Stimulated activated naive CD4-positive, alpha-beta T cell (primary cell): ENCODE measurements around the gene HIP1.
"Not testable (repeated sequence)": the region's sequence is repeated elsewhere in the genome, so short reads cannot be mapped to it uniquely, and the experiment has no call there.

ENCODE experiments used
- DNase-seq, 6 experiments: peaks; one replicate each; lab custom pipeline; 2025; lab: John Stamatoyannopoulos, UW

Gene HIP1

DNA sequence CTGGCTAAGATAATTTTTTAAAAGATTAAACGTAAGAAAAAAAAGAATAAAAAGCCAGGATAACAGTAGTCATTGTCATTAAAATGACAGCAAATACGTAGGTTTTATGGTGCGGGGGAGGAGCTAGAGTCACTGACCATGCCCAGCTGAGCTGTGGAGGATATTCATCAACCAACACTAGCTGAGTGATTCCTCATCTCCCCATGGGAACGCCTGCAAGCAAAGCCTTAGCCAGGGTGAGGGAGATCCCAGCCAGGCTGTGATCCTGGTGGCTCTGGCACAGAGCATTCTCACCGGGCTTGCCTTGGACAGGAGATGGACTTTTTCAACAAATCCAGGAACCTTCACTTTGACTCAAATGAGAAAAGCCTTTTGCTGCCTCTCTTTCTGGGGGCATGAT is 94.2 kb downstream of the HIP1 start:
- no peak for DNase-seq

DNA sequence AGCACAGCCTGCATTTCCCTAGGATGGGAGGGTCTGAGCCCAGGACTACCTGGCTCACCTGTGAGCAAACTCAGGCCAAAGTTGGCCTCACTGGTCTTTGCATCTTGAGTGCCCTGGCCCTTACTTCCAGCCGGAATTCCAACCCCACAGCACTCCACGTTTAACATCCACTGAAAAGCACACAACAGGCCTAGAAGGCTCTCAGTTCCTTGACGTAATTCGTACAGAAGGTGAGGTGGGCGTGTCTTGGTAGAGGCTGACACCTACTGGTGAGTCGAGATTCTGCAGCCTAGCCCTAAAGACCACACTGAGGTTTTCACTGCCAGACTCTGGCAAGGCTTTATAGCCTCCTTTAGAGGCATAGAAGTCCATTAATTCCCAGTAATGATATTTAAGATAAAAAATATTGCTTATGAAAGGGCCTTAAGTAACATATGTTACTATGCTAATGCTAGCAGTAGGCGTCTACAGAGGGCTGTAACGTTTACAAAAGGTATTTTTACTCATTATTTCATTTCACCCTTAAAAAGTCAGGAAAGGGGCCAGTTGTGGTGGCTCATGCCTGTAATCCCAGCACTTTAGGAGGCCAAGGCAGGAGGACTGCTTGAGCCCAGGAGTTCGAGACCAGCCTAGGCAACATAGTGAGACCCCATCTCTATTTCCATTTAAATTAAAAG is 95.8 kb downstream of the HIP1 start:
- DNase-seq: peak; percentile 45 to 74 (median 53)

DNA sequence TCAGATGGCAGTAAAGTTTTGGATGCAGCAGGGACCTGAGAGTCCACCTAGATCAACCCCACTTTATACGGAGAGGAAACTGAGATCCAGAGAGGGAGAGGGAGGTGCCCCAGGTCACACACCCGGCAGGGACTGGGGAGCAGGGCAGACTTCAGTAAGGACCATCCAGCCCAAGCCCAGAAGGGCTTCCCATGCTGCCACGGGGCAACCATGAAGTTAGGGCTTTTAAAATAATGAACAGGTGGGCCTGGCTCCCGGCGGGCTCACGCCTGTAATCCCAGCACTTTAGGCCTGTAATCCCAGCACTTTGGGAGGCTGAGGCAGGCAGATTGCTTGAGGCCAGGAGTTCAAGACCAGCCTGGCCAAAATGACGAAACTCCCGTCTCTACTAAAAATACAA is 98.5 kb downstream of the HIP1 start:
- DNase-seq: no peak

DNA sequence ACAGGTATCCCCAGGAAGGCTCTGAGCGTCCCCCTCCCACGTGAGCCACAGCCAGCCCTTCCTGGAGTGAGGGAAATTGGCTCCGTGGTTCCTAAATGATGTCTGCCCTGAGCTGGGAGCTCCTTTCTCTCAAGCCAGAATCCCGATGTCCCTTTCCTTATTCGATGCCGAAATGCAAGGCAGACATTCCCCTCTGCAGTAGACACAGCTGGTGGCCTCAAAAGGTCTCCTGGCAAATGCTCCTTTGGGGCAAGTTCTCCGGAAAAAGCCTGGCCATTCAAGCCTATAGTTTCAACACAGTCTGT is 98.9 kb downstream of the HIP1 start:
- DNase-seq: no peak

DNA sequence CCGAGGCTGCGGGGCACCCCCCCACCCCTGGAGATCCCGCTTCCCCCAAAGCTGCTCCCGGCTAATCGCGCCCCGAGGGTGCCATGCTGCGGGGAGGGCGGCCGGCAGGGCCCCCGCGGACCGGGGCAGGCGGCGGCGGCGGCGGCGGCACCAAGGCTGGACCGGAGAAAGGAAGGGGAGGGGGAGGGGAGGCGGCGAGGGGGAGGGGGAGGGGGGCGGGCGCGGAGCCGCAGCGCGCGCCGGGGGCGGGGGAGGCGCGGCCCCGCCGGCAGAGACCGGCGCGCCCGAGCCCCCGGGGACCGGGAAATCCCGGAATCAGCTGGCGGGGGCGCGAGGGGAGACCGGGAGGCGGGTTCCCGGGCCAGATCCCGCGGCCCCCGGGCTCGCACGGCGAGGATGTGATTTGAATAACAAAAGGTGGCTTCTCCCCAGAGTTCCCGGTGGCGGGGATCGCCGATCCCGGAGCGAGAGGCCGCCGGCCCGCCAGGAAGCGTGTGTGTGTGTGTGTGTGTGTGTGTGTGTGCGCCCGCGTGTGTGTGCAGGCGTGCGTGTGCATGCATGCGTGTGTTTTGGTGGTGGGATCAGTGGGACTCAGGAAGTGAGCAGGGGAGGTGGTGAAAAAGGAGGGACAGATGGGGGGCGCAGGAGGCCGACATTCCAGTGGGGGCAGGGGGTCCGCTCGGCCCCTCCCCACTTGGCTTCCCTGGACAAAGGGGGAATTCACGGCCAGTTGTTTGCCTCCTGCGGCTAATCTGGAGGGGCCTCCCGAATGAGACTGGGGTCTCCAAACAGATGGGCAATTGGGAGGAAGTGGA is 99.5 kb downstream of the HIP1 start:
- DNase-seq: peak; percentile 20 to 50 (median 24)

DNA sequence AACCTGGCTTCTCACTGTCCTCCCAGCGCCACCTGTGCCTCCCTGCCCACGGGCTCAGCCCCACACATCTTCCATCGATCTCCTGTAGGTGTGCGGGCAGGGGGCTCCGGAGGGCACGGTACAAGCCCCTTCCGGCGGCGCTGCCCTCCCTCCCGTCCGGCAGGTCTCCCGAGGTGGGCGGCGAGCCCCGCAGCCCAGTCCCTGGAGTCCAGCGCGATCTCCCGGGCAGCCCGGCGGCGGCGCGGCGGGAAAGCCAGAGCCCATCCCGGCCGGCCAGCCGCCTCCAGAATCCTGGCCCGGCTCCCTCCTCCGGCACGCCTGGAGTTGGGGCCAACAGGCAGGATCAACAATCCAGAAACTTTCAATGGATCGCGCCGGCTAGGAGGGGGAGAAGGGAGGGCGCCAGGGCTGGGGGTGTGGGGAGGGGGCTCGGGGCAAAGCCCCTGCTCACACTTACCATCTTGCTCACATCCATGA is 100.1 kb downstream of the HIP1 start:
- DNase-seq: peak in 2 of 6 experiments; percentile 7 to 32

DNA sequence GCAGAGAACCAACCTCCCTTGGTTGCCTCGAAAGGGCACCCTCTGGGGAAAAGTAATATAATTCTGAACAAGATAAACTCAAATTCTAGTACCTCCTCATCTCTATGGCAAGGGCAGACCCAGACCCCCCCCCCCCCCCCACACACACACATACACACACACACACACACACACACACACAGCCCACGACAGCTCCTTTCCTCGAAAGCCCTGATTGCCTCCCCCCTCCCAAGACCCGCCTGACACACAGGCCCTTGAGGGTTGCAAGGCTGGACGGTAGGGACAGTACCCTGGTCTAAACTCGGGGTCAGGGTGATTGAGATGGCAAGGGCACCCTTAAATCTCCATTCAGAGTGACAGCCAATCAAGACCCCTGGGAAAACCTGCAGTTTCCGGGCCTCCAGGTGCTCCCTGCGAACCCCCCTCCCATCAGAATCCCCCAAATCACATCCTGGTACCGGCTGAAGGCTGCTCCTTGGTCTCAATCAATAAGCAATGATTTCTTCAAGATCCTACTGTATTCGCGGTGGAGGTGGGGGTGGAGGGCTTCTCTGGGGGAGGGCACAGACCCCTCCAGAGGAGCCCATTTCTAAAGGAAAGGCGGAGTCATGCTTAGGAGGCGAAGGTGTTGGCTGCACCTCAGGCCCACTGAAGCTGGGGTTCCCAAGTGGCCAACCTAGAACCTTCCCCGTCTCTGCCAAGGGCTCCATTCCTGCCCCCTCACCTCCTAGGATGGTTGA is 100.7 kb downstream of the HIP1 start:
- no peak for DNase-seq

DNA sequence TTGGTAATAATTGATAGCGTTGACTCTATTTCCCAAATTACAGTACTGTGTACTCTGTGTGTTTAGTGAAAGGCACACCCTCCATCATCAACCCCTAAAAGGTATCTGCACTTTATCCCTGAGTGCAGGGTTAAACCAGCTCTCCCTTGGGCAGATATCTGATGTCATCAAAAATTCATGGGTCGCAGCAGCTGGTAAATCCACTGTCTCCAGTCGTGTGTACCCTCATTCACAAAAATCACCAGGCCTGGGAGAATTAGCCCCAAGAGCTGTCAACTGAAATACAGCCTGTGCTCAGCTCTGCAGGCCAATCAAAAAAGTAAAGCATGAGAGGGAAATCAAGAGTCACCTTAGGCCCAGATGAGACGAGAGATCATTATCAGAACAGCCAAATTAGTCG is 103.7 kb downstream of the HIP1 start:
- no peak for DNase-seq

DNA sequence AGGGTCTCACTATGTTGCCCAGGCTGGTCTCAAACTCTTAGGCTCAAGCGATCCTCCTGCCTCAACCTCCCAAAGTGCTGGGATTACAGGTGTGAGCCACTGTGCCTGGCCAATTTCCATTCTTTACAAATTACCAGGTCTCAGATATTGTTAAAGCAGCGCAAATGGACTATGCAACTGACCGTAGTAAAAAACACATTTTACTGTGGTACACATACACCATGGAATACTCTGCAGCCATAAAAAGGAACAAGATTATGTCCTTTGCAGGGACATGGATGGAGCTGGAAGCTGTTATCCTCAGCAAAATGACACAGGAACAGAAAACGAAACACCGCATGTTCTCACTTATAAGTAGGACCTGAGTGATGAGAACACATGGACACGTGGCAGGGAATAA is 106.2 kb downstream of the HIP1 start:
- not testable (repeated sequence) for DNase-seq

DNA sequence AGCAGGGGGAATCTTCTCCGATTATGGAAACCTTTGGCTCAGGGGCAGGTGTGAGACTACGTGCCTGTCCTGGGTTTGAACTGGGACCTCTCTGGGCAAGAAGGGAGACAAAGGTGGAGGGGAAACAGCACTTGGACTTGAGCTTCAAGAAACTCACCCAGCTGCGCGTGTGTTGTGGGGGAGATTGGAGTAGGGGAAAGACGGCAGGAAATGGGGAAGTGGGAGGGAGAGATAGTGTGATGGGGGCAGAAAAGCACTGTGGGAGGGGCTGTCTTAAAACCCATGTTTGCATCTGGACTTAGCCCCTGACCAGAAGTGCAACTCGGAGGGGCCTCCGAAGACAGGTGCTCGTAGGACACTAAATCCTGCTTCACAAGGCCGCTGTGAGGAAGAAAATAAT is 107.0 kb downstream of the HIP1 start:
- DNase-seq: no peak

DNA sequence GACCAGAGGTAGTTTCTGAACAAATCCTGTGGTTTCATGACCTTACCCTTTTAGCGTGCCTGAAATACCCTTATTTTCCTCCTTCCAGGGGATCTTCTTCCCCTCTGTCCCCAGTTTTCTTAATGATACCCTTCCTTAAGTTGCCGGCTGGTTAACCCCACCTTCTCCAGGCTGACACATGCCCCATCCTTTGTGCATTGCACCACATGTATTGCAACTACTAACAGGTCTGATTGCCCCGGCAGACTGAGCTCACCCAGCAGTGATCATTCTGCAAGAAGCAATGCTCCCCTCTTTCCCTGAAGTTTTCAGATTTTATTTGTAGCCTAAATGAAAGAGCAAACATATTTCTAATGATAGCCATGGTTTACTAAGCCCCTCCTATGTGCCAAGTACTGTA is 108.2 kb downstream of the HIP1 start:
- DNase-seq: no peak

DNA sequence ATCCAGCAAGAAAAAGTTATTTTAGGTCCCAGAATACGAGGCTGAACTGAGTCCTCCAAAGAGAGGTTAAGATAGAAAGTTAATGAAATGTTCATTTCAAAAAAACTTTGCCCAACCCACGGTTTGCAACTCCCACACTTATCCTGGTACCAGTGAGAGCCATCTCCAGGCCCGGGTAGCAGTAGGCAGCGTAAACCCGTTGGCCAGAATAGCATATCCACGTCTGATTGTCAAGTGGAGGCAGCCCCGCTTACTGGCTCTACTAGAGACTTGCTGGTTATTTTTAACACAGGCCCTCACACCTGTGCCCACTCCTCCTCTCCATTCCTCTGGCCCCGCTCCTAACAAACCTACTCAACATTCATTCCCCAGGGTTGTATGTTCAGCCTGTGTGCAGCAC is 109.7 kb downstream of the HIP1 start:
- DNase-seq: no peak

DNA sequence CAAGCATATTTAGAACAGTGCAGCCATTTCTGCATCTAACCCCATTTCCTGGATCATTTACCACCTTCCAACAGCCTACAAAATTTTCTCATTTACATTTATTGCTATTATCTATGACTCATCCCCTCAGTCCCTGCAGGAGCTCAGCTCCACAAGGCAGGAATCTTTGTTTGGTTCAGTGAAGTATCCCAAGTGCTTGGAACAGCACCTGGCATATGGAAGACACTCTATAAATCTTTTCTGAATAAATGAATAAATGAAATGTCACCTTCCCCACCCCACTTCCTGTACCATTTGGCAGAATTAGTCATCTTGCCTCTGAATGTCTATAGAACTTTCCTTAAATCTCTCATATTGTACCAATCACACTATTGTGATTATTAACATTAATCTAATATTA is 110.7 kb downstream of the HIP1 start:
- no peak for DNase-seq

DNA sequence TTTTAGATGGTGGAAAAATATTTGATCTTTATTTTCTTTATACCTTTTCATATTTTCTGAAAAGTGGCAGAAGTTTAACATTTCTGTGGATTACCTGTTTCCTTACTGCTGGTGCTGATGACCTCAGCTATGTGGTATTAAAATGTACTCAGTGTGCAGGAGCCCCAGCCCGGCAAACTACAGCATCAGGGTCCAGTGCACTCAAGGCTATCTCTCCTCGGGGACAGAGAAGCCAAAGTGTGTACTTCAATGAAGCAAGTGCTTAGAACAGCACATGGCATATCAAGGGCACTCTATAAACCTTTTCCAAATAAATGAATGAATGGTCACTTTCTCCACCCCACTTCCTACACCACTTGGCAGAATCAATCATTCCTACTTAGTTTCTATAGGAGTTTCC is 111.8 kb downstream of the HIP1 start:
- no peak for DNase-seq

DNA sequence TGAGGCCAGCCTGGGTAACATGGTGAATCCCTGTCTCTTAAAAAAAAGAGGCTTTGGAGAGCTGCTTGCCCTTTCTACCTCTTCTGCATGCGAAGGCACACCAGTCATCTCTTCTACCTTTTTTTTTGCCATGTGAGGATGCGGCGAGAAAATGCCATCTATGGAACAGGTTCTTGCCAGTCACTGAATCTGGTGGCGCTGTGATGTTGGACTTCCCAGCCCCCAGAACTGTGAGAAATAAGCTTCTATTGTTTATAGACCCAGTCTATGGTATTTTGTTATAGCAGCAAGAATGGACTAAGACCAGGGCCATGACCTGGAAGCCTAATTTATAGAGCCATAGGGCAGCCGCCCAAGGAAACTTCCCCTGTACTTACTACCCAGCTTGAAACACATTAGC is 112.9 kb downstream of the HIP1 start:
- DNase-seq: no peak

DNA sequence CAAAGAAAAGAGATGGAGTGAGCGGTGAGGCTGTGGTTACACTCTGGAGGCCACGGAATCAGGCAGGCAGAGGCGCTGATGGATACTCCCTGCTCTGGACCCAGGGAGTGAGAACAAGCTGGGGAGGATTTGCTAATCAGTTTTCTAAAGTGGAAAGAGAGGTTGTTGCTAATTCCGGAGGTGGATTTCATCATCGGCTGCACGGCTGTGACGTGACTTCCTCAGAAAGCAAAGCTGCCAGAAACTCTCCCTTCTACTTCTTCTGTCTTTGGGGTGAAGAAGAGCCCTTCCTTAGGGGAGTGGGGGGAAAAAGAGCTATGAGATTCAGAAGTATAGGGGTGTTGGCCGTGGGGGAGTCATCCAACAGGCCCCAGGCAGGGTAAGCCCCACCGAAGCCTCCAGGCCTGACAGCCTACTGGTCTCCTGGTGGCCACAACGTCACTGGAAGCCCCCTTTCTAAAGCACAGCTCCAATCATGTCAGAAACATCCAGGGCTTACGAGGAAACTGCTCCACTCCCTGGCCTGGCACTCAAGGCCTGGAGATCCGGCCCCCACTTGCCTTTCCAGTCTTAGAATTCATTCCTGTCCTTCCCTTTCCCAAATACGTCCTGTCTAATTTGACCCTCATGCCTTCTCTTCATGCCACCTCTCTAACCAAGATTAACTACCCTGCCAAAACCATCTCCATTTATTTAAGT is 114.5 kb downstream of the HIP1 start:
- no peak for DNase-seq

DNA sequence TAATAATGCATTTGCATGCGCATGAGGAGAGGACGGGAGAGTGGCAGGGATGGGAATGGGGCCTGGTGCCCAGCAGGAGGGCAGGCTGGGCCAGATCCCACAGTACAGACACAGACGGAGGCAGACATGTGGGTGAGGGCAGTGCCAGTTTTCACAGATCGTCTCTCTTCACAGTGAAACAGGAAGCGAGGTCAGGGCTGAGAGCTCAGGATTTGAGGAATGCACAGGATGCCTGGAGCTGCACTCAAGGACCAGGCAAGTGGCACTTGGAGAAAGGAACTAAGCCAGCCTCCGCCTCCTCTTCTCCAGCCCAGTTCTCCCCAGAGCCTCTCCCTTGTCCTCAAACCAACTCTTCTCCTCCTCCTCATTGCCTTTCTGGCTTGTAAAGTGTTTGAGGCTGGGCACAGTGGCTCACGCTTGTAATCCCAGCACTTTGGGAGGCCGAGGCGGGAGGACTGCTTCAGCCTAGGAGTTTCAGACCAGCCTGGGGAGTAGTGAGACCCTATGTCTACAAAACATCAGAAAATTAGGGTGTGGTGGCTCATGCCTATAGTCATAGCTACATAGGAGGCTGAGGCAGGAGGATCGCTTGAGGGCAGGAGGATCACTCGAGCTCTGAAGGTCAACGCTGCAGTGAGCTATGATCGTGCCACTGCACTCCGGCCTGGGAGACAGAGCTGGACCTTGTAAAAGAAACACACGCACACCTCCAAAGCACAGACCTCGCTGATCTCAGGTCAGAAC is 115.2 kb downstream of the HIP1 start:
- DNase-seq: no peak

DNA sequence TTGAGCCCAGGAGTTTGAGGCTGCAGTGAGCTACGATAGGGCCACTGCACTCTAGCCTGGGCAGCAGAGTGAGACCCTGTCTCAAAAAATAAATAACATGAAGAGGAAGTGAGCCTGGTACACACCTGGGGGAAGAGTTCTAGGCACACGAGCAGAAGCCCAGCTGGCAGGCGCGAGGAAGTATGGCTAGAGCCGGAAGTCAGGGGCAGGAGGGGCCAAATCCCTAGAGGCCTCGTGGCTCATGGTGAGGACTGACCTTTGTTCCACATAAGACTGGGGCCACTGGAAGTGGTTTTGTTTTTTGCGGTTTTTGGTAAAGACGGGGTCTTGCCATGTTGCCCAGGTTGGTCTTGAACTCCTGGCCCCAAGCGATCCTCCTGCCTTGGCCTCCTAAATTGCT is 117.6 kb downstream of the HIP1 start:
- DNase-seq: no peak

DNA sequence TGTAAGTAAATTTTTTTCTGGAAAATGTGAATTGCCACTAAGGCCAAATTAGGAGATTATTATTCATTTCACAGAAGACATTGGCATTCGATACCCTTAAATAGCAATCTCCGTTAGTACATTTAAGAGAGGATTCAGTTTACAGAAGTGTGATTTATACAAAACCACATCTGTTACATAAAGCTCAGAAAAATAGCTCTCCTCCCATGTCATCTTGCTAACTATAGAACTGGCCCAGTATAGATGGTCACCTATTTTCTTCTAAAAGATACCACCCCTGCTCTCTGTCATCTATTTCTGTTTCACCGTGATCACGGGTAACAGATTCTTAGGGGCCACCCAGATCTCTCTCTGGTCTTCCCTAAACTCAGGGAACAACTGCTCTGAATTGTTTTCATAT is 119.1 kb downstream of the HIP1 start:
- DNase-seq: no peak

DNA sequence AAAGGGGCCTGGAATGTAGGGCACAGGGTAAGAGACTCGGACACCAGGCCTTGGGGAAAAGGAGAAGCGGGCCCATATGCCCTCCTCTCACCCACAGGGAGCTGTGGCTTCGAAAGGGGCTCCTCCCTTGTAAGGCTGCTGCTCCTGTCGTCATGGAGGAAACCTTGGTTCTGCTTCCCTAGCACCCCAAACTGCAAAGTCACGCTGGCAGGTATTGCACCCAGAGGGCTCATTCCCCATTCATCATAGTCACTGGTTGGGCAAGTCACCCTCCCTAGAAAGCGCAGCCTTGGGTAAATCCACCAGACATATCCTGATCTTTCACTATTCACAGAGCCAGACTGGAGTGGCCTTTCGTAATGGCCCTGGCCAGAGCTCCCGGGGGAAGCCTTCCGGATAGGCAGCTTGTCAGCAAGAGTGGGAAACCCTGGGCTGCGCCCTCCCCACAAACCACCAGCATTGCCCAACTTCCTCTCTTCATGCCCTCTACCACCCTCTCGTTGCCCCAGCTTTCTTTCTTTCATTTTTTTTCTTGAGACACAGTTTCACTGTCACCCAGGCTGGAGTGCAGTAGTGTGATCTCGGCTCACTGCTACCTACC is 121.0 kb downstream of the HIP1 start:
- DNase-seq: peak in 5 of 6 experiments; percentile 3 to 55 (median 37)
